Measurements from ENCODE around the gene KIF3C.

DNA sequence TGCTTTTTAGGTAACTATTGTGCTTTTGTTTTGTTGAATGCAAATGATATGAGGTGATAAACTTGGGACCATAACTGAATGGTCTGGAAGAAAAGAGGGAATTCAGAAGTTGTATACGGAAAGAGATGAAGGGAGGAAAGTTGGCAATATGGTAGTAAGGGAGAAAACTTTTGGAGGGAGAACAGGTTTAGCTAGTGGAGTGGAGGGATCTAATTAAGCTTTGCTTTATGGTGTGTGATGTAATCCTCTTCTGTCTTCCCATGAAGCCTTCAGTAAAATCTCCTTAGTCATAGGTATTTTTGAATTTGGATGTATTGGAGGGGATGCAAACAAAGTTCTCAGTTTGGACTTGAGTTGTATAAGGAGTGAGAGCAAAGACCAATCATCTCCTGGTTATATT, 31.4 kb upstream of the KIF3C start:
- TF ChIP-seq, protein P1, sequence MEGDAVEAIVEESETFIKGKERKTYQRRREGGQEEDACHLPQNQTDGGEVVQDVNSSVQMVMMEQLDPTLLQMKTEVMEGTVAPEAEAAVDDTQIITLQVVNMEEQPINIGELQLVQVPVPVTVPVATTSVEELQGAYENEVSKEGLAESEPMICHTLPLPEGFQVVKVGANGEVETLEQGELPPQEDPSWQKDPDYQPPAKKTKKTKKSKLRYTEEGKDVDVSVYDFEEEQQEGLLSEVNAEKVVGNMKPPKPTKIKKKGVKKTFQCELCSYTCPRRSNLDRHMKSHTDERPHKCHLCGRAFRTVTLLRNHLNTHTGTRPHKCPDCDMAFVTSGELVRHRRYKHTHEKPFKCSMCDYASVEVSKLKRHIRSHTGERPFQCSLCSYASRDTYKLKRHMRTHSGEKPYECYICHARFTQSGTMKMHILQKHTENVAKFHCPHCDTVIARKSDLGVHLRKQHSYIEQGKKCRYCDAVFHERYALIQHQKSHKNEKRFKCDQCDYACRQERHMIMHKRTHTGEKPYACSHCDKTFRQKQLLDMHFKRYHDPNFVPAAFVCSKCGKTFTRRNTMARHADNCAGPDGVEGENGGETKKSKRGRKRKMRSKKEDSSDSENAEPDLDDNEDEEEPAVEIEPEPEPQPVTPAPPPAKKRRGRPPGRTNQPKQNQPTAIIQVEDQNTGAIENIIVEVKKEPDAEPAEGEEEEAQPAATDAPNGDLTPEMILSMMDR (IDR thresholded peaks at IDR 0.05): no peak
- no peak for TF ChIP-seq POLR2A (IDR thresholded peaks at IDR 0.05)
